GM12872 (cell line): Measurements from ENCODE around the gene SDR9C7.

Experiments used
- CTCF ChIP-seq: IDR thresholded peaks from 3 replicates; pipeline ENCODE4 v1.5.1; 2011; ENCODE audit warnings: low read depth, mild to moderate bottlenecking, low read length, moderate library complexity; ENCODE audit not compliant: insufficient read depth

The SDR9C7 gene

DNA sequence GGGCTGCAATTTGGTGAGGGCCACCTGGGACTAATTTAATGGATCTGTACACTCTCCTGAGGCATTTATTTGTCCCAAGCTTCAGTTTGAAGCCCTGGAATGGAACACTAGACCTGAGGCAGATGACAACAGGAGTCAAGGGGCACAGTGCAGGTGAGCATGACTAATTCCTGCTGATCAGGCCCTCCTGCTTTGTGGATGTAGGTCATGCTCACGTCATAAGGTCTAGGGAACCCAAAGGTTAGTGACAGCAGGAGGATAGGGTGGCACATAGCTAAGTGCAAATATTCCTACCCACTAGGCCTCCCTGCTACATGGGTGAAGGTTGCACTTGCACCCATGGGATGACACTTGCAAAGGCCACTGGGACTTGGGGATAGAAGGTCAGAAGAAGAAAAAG is 30.8 kb downstream of the SDR9C7 start:
- no peak for TF ChIP-seq CTCF

- TF ChIP-seq CTCF, result no peak
These were observed 33.6 kb downstream of the SDR9C7 start for GRCh38 chr12:56900583-56900982.

GRCh38 chr12:56898938-56899337 is 35.3 kb downstream of the SDR9C7 start:
- no peak for TF ChIP-seq CTCF

DNA sequence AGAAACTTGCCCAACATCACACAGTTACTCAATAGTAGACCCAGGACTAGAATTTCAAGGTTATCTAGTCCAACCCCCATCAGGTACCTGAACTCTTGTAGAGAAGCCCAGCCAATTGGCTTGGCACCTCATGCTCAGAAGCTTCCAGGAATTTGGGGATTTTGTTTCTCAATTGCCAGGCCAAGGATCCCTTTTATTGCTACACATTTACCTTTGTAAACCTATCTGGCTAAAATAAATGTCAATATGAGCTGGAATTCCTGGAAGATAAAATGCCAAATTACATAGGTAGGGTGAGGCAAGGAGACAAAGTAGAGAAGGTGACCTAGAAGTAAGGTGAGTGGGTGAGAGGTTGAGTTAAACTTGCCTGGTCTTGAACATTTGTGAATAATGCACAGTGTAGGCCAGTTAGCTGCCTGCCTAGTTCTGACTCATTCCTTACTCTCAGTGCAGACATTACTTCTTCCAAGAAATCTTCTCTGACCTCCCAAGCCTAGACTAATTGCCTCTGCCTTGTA is 36.3 kb downstream of the SDR9C7 start:
- TF ChIP-seq CTCF, result no peak

DNA sequence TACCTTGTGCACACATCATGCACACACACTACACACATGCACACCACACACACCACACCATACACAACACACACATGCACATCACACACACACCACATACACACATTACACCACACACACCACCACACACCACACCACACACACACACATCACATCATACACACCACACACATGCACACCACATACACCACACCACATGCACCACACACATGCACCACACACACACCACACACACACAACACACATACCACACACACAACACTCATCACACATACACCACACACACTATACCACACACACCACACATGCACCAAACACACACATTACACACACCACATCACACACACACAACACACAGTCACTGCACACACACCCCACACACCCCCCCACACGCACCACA is 38.1 kb downstream of the SDR9C7 start:
- TF ChIP-seq CTCF, result no peak

DNA sequence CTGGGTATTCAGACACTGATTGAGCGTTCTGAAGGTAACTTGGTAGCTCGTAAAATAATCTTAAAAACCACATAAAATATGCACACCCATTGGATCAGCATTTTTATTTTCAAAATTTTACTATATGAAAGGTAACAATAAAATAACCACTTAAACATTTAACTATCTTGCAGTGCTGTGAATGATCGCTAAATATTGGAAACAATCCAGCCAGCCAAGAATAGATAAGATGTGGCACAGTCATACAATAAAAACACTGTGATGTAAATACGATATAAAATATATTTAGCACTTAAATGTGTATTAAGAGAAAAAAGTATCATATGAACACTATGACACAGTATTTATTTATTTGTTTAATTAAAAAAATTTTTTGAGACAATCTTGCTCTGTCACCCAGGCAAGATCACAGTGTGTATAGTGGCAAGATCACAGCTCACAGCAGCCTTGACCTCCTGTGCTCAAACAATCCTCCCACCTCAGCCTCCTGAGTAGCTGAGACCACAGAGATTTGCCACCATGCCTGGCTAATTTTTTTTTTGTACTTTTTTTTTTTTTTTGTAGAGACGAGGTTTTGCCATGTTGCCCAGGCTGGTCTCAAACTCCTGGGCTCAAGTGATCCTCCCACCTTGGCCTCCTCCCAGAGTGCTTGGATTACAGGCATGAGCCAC is 39.4 kb downstream of the SDR9C7 start:
- no peak for TF ChIP-seq CTCF

- no peak for TF ChIP-seq CTCF
These were observed 47.9 kb downstream of the SDR9C7 start for GRCh38 chr12:56886319-56886718.
